Spleen (tissue), 7 donors: ENCODE measurements around the gene RTL5.

ENCODE experiments used
- POLR2A ChIP-seq, 3 donors: fragments of 450-650 bp; IDR thresholded peaks; one replicate each; pipeline ENCODE4 v1.5.1; 2017; ENCODE audit warnings: antibody characterized with exemption in 3 of 3, mild to moderate bottlenecking in 1 of 3
- POLR2AphosphoS5 ChIP-seq, 3 donors: sonication (generic); formaldehyde crosslinking; IDR thresholded peaks; one replicate each; pipeline ENCODE4 v1.5.1; 2017; ENCODE audit warnings: antibody characterized with exemption in 3 of 3
- TF ChIP-seq, protein P1 (sequence below), 11 experiments: fragments of 200-600 bp in 7 of 11; fragments of 450-650 bp in 4 of 11; sonication (generic) in 4 of 11; IDR thresholded peaks in 8 of 11; conservative IDR thresholded peaks in 3 of 11; 1 replicate in 7 of 11; 2 replicates in 4 of 11; pipeline versions ENCODE4 v1.4.0 to v1.8.0; 2016 to 2021; ENCODE audit warnings: antibody characterized with exemption in 11 of 11, inconsistent platforms in 4 of 11, mild to moderate bottlenecking in 1 of 11
- donor health status: DM: no; HTN: no; CAD: no; lungs with moderate emphysema.
- donor health status: DM: no; HTN: no; CAD: no.
- donor health status: DM: no; HTN: no; CAD: no.

GRCh38 chrX:72100824-72101351, 30.8 kb downstream of the RTL5 start:
- peak; percentile 39 to 77 (median 70) for TF ChIP-seq POLR2AphosphoS5 (IDR thresholded peaks at IDR 0.05)
- TF ChIP-seq POLR2A (IDR thresholded peaks at IDR 0.05): no peak
- TF ChIP-seq, protein P1, sequence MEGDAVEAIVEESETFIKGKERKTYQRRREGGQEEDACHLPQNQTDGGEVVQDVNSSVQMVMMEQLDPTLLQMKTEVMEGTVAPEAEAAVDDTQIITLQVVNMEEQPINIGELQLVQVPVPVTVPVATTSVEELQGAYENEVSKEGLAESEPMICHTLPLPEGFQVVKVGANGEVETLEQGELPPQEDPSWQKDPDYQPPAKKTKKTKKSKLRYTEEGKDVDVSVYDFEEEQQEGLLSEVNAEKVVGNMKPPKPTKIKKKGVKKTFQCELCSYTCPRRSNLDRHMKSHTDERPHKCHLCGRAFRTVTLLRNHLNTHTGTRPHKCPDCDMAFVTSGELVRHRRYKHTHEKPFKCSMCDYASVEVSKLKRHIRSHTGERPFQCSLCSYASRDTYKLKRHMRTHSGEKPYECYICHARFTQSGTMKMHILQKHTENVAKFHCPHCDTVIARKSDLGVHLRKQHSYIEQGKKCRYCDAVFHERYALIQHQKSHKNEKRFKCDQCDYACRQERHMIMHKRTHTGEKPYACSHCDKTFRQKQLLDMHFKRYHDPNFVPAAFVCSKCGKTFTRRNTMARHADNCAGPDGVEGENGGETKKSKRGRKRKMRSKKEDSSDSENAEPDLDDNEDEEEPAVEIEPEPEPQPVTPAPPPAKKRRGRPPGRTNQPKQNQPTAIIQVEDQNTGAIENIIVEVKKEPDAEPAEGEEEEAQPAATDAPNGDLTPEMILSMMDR (IDR thresholded peaks at IDR 0.05 in 8 of 11, conservative IDR thresholded peaks at IDR 0.05 in 3 of 11): no peak
